B cell (primary cell): Measurements from ENCODE around the gene TMEM132D. TPM values are rescaled to one million over a fixed set of nuclear protein-coding genes. Genes with fewer than 3 reads are reported as not detected.

Experiments
- ATAC-seq: fragments of 200-7000 bp; cut with Tn5 transposase; one replicate; pipeline ENCODE4 v1.10.0; 2021; ENCODE audit warnings: low read depth, mild to moderate bottlenecking, moderate number of reproducible peaks, moderate library complexity
- CTCF ChIA-PET: fragments of 350-600 bp; sonication (Branson Sonifier 250); formaldehyde crosslinking; loops from one replicate; lab custom pipeline; 2021; ENCODE audit warnings: antibody characterized with exemption, inconsistent platforms; lab: Charles Lee
- POLR2A ChIA-PET: fragments of 350-600 bp; sonication (Branson Sonifier 250); formaldehyde crosslinking; loops from one replicate; lab custom pipeline; 2021; ENCODE audit warnings: antibody characterized with exemption; lab: Charles Lee
- DNase-seq: peaks from one replicate; pipeline ENCODE4 v3.0.0; 2013
- H2AFZ ChIP-seq: 2 replicates; pipeline ENCODE4 v1.6.1; 2012; ENCODE audit warnings: mild to moderate bottlenecking, low read depth, low read length; ENCODE audit not compliant: insufficient read depth, poor library complexity, severe bottlenecking
- H3K27ac ChIP-seq, 2 donors: 1 replicate in 1 of 2; 2 replicates in 1 of 2; pipeline ENCODE4 v1.5.1; 2012 to 2013; ENCODE audit warnings: low read length in 2 of 2, mild to moderate bottlenecking in 2 of 2, moderate library complexity in 1 of 2
- H3K27me3 ChIP-seq, 4 experiments: fragments of 200-600 bp in 1 of 4; sonication (generic) in 1 of 4; replicated peaks in 1 of 4; 1 replicate in 2 of 4; 2 replicates in 2 of 4; pipeline versions ENCODE4 v1.6.1 to v1.7.0; 2013 to 2016; ENCODE audit warnings: low read length in 3 of 4, mild to moderate bottlenecking in 2 of 4, mixed read lengths in 1 of 4, moderate library complexity in 1 of 4; ENCODE audit not compliant: insufficient read depth in 4 of 4, control insufficient read depth in 3 of 4; ENCODE audit errors: control extremely low read depth in 1 of 4
- H3K36me3 ChIP-seq, 2 experiments: replicated peaks in 1 of 2; 1 replicate in 1 of 2; 2 replicates in 1 of 2; pipeline versions ENCODE4 v1.6.1 to v1.7.1; 2013; ENCODE audit warnings: low read length in 1 of 2; ENCODE audit not compliant: insufficient read depth in 2 of 2, control insufficient read depth in 1 of 2; ENCODE audit errors: control extremely low read depth in 1 of 2, extremely low read depth in 1 of 2
- H3K4me1 ChIP-seq, 2 donors: fragments of 200-600 bp in 1 of 2; sonication (generic) in 1 of 2; 1 replicate in 1 of 2; 2 replicates in 1 of 2; pipeline versions ENCODE4 v1.5.1 to v1.6.1; 2013 to 2017; ENCODE audit warnings: low read length in 2 of 2; ENCODE audit not compliant: control insufficient read depth in 2 of 2, insufficient read depth in 2 of 2
- H3K4me2 ChIP-seq: replicated peaks from 2 replicates; pipeline ENCODE3; 2012; ENCODE audit warnings: mild to moderate bottlenecking, low read depth, low read length; ENCODE audit not compliant: poor library complexity, severe bottlenecking
- H3K4me3 ChIP-seq, 5 experiments: fragments of 200-600 bp in 1 of 5; sonication (generic) in 1 of 5; 1 replicate in 3 of 5; 2 replicates in 2 of 5; pipeline versions ENCODE4 v1.5.1 to v1.7.0; 2011 to 2016; ENCODE audit warnings: low read length in 4 of 5, mild to moderate bottlenecking in 4 of 5, low read depth in 2 of 5, control low read depth in 1 of 5, moderate library complexity in 1 of 5; ENCODE audit not compliant: insufficient read depth in 1 of 5; ENCODE audit errors: control extremely low read depth in 1 of 5, extremely low read depth in 1 of 5
- H3K79me2 ChIP-seq: fragments of 200-600 bp; sonication (generic); one replicate; pipeline ENCODE4 v1.6.0; 2016; ENCODE audit warnings: low read length; ENCODE audit not compliant: control insufficient read depth, insufficient read depth
- H3K9ac ChIP-seq: fragments of 200-600 bp; sonication (generic); 2 replicates; pipeline ENCODE4 v1.6.1; 2017; ENCODE audit warnings: mild to moderate bottlenecking, low read length, moderate library complexity
- H3K9me3 ChIP-seq, 3 donors: one replicate each; pipeline versions ENCODE4 v1.6.1 to v1.7.1; 2013; ENCODE audit warnings: low read length in 2 of 3; ENCODE audit not compliant: control insufficient read depth in 2 of 3, insufficient read depth in 1 of 3; ENCODE audit errors: control extremely low read depth in 1 of 3
- H4K20me1 ChIP-seq: 2 replicates; pipeline ENCODE4 v1.6.0; 2012; ENCODE audit warnings: mild to moderate bottlenecking, low read length; ENCODE audit not compliant: insufficient read depth, control insufficient read depth, poor library complexity, severe bottlenecking
- H3K27ac Mint-ChIP-seq: one replicate; pipeline ENCODE4 v1.8.0; 2021; ENCODE audit warnings: mixed read lengths
- H3K27me3 Mint-ChIP-seq: one replicate; pipeline ENCODE4 v1.8.0; 2021; ENCODE audit warnings: mixed read lengths
- H3K4me1 Mint-ChIP-seq: one replicate; pipeline ENCODE4 v1.8.0; 2021; ENCODE audit warnings: mixed read lengths
- H3K4me3 Mint-ChIP-seq: one replicate; pipeline ENCODE4 v1.8.0; 2021; ENCODE audit warnings: mixed read lengths
- H3K9me3 Mint-ChIP-seq: one replicate; pipeline ENCODE4 v1.8.0; 2022; ENCODE audit warnings: mixed read lengths; ENCODE audit not compliant: insufficient read depth
- CTCF ChIP-seq: fragments of 200-600 bp; IDR thresholded peaks from one replicate; pipeline ENCODE4 v1.8.0; 2022; ENCODE audit warnings: antibody characterized with exemption, mild to moderate bottlenecking
- EZH2 ChIP-seq: IDR thresholded peaks from 2 replicates; pipeline ENCODE4 v1.6.1; 2012; ENCODE audit warnings: borderline replicate concordance, low read depth, mild to moderate bottlenecking, moderate library complexity, low read length; ENCODE audit not compliant: insufficient read depth, poor library complexity, severe bottlenecking
- WGBS: methylation state at CpG from one replicate; pipeline ENCODE4 v1.1.5; 2013; ENCODE audit warnings: missing lambda C conversion rate; ENCODE audit not compliant: insufficient coverage; 5-methylcytosine and 5-hydroxymethylcytosine counted together
- intact Hi-C: fragments of 100-400 bp; cut with micrococcal nuclease; formaldehyde crosslinking; loops from one replicate; pipeline ENCODE4 v1.10.0; 2022
- polyA plus RNA-seq: library from polyadenylated mRNA; depleted of rRNA; stranded (reverse); fragments of >200 nt; gene quantifications from 2 replicates; pipeline ENCODE4 v1.2.3, GENCODE V29; 2012
- total RNA-seq, 2 donors: library from RNA; stranded (reverse); fragments of 120-200 nt in 1 of 2; gene quantifications; 1 replicate in 1 of 2; 2 replicates in 1 of 2; pipeline versions ENCODE4 v1.2.3 to v1.2.4, GENCODE V29; 2013 to 2022

TMEM132D gene
- total and polyA plus RNA-seq, 2 donors (not counting 1 experiment from before 2014, with no cell fraction given): not detected

GRCh38 chr12:129486931-129487330, 416.9 kb downstream of the TMEM132D start:
- Histone ChIP-seq H3K79me2 (no peaks in the 10 kb centered on the region), H3K27me3 (no peaks in the 10 kb centered on the region), H2AFZ (no peak overlapping the region), H4K20me1 (no peaks in the 10 kb centered on the region), H3K36me3 (no peaks in the 10 kb centered on the region), H3K4me2 (no peak overlapping the region), H3K4me3 (no peak overlapping the region), H3K4me1 (no peaks in the 10 kb centered on the region), H3K9me3 (peaks cover 0 to 14% (median 0%) of the 10 kb centered on the region in 3 donors), H3K27ac (no peak overlapping the region), H3K9ac (no peak overlapping the region)
- POLR2A ChIA-PET: no interaction called here
- intact Hi-C loops: no loop called here
- DNase-seq (no peak), ATAC-seq (no peak)
- H3K4me3 Mint-ChIP-seq: no peak overlapping the region
- no peaks in the 10 kb centered on the region for H3K9me3 Mint-ChIP-seq
- CTCF ChIA-PET: no interaction called here
- H3K27me3 Mint-ChIP-seq: no peaks in the 10 kb centered on the region
- no peaks in the 10 kb centered on the region for H3K4me1 Mint-ChIP-seq
- TF ChIP-seq EZH2 (no peak), CTCF (no peak)
- H3K27ac Mint-ChIP-seq: no peak overlapping the region
- WGBS: 91% methylated on average over 7 of the region's 8 CpGs

GRCh38 chr12:129483111-129483893, 420.5 kb downstream of the TMEM132D start:
- Histone ChIP-seq H3K79me2 (no peaks in the 10 kb centered on the region), H2AFZ (no peak overlapping the region), H3K9me3 (peaks cover 0 to 14% (median 0%) of the 10 kb centered on the region in 3 donors), H3K27ac (no peak overlapping the region), H3K4me2 (no peak overlapping the region), H3K4me3 (no peak overlapping the region), H4K20me1 (no peaks in the 10 kb centered on the region), H3K4me1 (no peaks in the 10 kb centered on the region), H3K36me3 (no peaks in the 10 kb centered on the region), H3K9ac (no peak overlapping the region), H3K27me3 (no peaks in the 10 kb centered on the region)
- Mint-ChIP-seq H3K4me3 (no peak overlapping the region), H3K9me3 (no peaks in the 10 kb centered on the region), H3K4me1 (no peaks in the 10 kb centered on the region), H3K27me3 (no peaks in the 10 kb centered on the region), H3K27ac (no peak overlapping the region)
- CTCF ChIA-PET: no interaction called here
- DNase-seq (no peak), ATAC-seq (no peak)
- POLR2A ChIA-PET: no interaction called here
- WGBS: 94% methylated on average over 13 of the region's 16 CpGs
- intact Hi-C loops: no loop called here
- TF ChIP-seq EZH2 (no peak), CTCF (no peak)
